Esophagus squamous epithelium (tissue), 5 donors: ENCODE results near the gene TAL2. TPM values are rescaled to one million over a fixed set of nuclear protein-coding genes. Genes with fewer than 3 reads are reported as not detected.

ENCODE experiments used
- DNase-seq: peaks from one replicate; lab custom pipeline; 2025; lab: John Stamatoyannopoulos, UW
- H3K27ac ChIP-seq, 4 donors: fragments of 200-600 bp; sonication (generic); one replicate each; pipeline ENCODE4 v1.5.1; 2016 to 2019; ENCODE audit warnings: mild to moderate bottlenecking in 1 of 4
- H3K27me3 ChIP-seq, 4 donors: fragments of 200-600 bp; sonication (generic); 1 replicate in 3 of 4; 2 replicates in 1 of 4; pipeline versions ENCODE4 v1.5.1 to v1.6.0; 2017 to 2021; ENCODE audit warnings: antibody characterized with exemption in 1 of 4
- H3K36me3 ChIP-seq, 3 donors: fragments of 200-600 bp; sonication (generic); one replicate each; pipeline ENCODE4 v1.5.1; 2016 to 2019
- H3K4me1 ChIP-seq, 3 donors: fragments of 200-600 bp; sonication (generic); one replicate each; pipeline ENCODE4 v1.5.1; 2017 to 2019
- H3K4me3 ChIP-seq, 4 donors: fragments of 200-600 bp; sonication (generic); 1 replicate in 3 of 4; 2 replicates in 1 of 4; pipeline ENCODE4 v1.5.1; 2016 to 2019; ENCODE audit warnings: mild to moderate bottlenecking in 2 of 4, moderate library complexity in 1 of 4
- H3K9me3 ChIP-seq, 3 donors: fragments of 200-600 bp; sonication (generic); one replicate each; pipeline ENCODE4 v1.5.1; 2016 to 2019
- CTCF ChIP-seq, 6 experiments: fragments of 450-650 bp in 4 of 6; fragments of 200-600 bp in 2 of 6; sonication (generic) in 2 of 6; IDR thresholded peaks; one replicate each; pipeline ENCODE4 v1.5.1; 2016 to 2019; ENCODE audit warnings: antibody characterized with exemption in 6 of 6, mild to moderate bottlenecking in 4 of 6, moderate library complexity in 4 of 6
- POLR2A ChIP-seq, 4 donors: fragments of 450-650 bp; IDR thresholded peaks; one replicate each; pipeline ENCODE4 v1.6.1; 2017; ENCODE audit warnings: antibody characterized with exemption in 4 of 4, mild to moderate bottlenecking in 4 of 4, moderate library complexity in 3 of 4
- WGBS, 2 donors: methylation state at CpG; one replicate each; pipeline ENCODE4 v1.1.5; 2018; 5-methylcytosine and 5-hydroxymethylcytosine counted together
- intact Hi-C: fragments of 100-400 bp; cut with DNase I; formaldehyde crosslinking; loops from one replicate; pipeline ENCODE4 v1.15.0; 2022
- total RNA-seq, 4 donors: library from RNA; depleted of rRNA; stranded (reverse); fragments of >200 nt; gene quantifications; one replicate each; pipeline ENCODE4 v1.1.0, GENCODE V29; 2016
- donor health status: DM: yes; HTN: yes; CAD: no.

The TAL2 gene
- total RNA-seq, 4 donors from 2014 or later: not detected

- H3K9me3 ChIP-seq: no peaks in the 10 kb centered on the region
- 48 to 54% methylated on average over 5 of the region's 5 CpGs for WGBS, 2 donors
- H3K4me1 ChIP-seq: no peaks in the 10 kb centered on the region
- DNase-seq: no peak
- TF ChIP-seq CTCF (IDR thresholded peaks at IDR 0.05) (no peak), POLR2A (IDR thresholded peaks at IDR 0.05) (no peak)
- H3K27me3 ChIP-seq: peaks cover 0 to 9% (median 0%) of the 10 kb centered on the region in 4 donors
- H3K4me3 ChIP-seq: no peak overlapping the region
- intact Hi-C loops: no loop called here
- no peak overlapping the region for H3K27ac ChIP-seq
- H3K36me3 ChIP-seq: no peaks in the 10 kb centered on the region
Observed at GRCh38 chr9:105663914-105664313, 1.7 kb downstream of the TAL2 start.

GRCh38 chr9:105667867-105668266, 5.6 kb downstream of the TAL2 start:
- intact Hi-C loops: no loop called here

GRCh38 chr9:105670315-105670714, 8.1 kb downstream of the TAL2 start:
- no peaks in the 10 kb centered on the region for H3K4me1 ChIP-seq
- WGBS, 2 donors: 51 to 52% methylated on average over 3 of the region's 3 CpGs
- no peaks in the 10 kb centered on the region for H3K9me3 ChIP-seq
- intact Hi-C loops: no loop called here
- no peak for DNase-seq
- no peak overlapping the region for H3K27ac ChIP-seq
- H3K4me3 ChIP-seq: no peak overlapping the region
- TF ChIP-seq CTCF (IDR thresholded peaks at IDR 0.05) (no peak), POLR2A (IDR thresholded peaks at IDR 0.05) (no peak)
- H3K36me3 ChIP-seq: no peaks in the 10 kb centered on the region
- H3K27me3 ChIP-seq: peaks cover 0 to 12% (median 0%) of the 10 kb centered on the region in 4 donors

More at GRCh38 chr9:105667867-105668266, 5.6 kb downstream of the TAL2 start:
- no peaks in the 10 kb centered on the region for H3K4me1 ChIP-seq
- peaks cover 0 to 12% (median 0%) of the 10 kb centered on the region in 4 donors for H3K27me3 ChIP-seq
- 43 to 47% methylated on average over 4 of the region's 4 CpGs for WGBS, 2 donors
- no peaks in the 10 kb centered on the region for H3K36me3 ChIP-seq
- no peak overlapping the region for H3K4me3 ChIP-seq
- H3K27ac ChIP-seq: no peak overlapping the region
- TF ChIP-seq CTCF (IDR thresholded peaks at IDR 0.05) (no peak), POLR2A (IDR thresholded peaks at IDR 0.05) (no peak)
- H3K9me3 ChIP-seq: no peaks in the 10 kb centered on the region
- DNase-seq: no peak

GRCh38 chr9:105670775-105671174, 8.5 kb downstream of the TAL2 start:
- Histone ChIP-seq H3K27me3 (peaks cover 0 to 12% (median 0%) of the 10 kb centered on the region in 4 donors), H3K4me3 (no peak overlapping the region), H3K4me1 (no peaks in the 10 kb centered on the region), H3K27ac (no peak overlapping the region), H3K9me3 (no peaks in the 10 kb centered on the region), H3K36me3 (no peaks in the 10 kb centered on the region)
- no peak for DNase-seq
- TF ChIP-seq CTCF (IDR thresholded peaks at IDR 0.05) (no peak), POLR2A (IDR thresholded peaks at IDR 0.05) (no peak)
- WGBS, 2 donors: 71 to 86% methylated on average over 3 of the region's 3 CpGs
- intact Hi-C loops: no loop called here

- DNase-seq: no peak
- intact Hi-C loops: no loop called here
- H3K9me3 ChIP-seq: no peaks in the 10 kb centered on the region
- no peak overlapping the region for H3K27ac ChIP-seq
- no peak for TF ChIP-seq CTCF (IDR thresholded peaks at IDR 0.05)
- TF ChIP-seq POLR2A (IDR thresholded peaks at IDR 0.05): no peak
- peaks cover 0 to 12% (median 0%) of the 10 kb centered on the region in 4 donors for H3K27me3 ChIP-seq
- no peak overlapping the region for H3K4me3 ChIP-seq
- H3K4me1 ChIP-seq: no peaks in the 10 kb centered on the region
- no peaks in the 10 kb centered on the region for H3K36me3 ChIP-seq
- WGBS, 2 donors: 39 to 42% methylated on average over 3 of the region's 3 CpGs
Observed at GRCh38 chr9:105672711-105673234, 10.5 kb downstream of the TAL2 start.
